ENCODE measurements around the gene FAM184B. TPM values are rescaled to one million over a fixed set of nuclear protein-coding genes. Genes with fewer than 3 reads are reported as not detected.

Gene FAM184B
- total RNA-seq, 1 experiment from 2014 or later: 0.47 TPM

DNA sequence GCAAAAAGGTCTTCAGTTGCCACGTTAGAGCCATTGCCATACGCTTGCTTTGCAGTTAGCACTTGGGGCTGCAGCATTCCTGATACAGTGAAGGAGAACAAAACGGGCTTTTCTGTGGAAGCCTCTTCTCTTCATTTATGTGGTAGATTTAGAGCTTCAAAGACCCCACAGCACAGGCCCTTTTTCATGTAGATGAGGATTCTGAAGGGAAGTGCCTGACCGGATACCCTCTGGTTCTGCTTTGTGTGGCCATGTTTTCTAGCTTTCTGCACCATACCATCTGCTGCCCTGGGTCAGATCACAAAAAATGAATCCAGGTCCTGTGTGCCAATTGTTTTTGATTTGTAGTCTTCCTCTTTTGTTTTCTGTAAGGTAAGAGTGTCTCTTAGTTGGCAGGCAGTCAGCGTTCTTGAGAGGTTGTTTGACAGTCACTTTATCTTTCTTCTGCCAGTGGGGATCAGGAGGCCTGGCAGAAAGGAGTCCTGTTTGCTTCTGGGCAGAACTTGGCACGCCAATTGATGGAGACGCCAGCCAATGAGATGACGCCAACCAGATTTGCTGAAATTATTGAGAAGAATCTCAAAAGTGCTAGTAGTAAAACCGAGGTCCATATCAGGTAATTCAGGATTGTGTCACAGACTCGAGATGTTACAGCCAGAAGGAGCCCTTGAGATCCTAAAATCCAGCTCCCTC is 196.8 kb downstream of the FAM184B start:
- ChIA-PET CTCF (no interaction called here), POLR2A (ENCODE audit: unreplicated experiment) (no interaction called here)
- no peaks in the 10 kb centered on the region for H3K9me3 ChIP-seq (ENCODE audit: low read length)
- H3K9ac ChIP-seq (ENCODE audit: low read length): no peak overlapping the region
- ATAC-seq (no peak), DNase-seq (no peak)
- no peak overlapping the region for H3K4me3 ChIP-seq (ENCODE audit: low read length)
- no peaks in the 10 kb centered on the region for H3K79me2 ChIP-seq (ENCODE audit: low read length)
- no peak overlapping the region for H3K4me2 ChIP-seq (ENCODE audit: low read length)
- H3K27me3 ChIP-seq (ENCODE audit: low read length): no peaks in the 10 kb centered on the region
- no peak for TF ChIP-seq EZH2 (IDR thresholded peaks at IDR 0.05; ENCODE audit: low read length, unreplicated experiment)
- TF ChIP-seq, protein P1, sequence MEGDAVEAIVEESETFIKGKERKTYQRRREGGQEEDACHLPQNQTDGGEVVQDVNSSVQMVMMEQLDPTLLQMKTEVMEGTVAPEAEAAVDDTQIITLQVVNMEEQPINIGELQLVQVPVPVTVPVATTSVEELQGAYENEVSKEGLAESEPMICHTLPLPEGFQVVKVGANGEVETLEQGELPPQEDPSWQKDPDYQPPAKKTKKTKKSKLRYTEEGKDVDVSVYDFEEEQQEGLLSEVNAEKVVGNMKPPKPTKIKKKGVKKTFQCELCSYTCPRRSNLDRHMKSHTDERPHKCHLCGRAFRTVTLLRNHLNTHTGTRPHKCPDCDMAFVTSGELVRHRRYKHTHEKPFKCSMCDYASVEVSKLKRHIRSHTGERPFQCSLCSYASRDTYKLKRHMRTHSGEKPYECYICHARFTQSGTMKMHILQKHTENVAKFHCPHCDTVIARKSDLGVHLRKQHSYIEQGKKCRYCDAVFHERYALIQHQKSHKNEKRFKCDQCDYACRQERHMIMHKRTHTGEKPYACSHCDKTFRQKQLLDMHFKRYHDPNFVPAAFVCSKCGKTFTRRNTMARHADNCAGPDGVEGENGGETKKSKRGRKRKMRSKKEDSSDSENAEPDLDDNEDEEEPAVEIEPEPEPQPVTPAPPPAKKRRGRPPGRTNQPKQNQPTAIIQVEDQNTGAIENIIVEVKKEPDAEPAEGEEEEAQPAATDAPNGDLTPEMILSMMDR (conservative IDR thresholded peaks at IDR 0.05; ENCODE audit: low read depth, low read length): no peak
- no peak for TF ChIP-seq EZH2phosphoT487 (IDR thresholded peaks at IDR 0.05; ENCODE audit: borderline replicate concordance, low read length)
- no peaks in the 10 kb centered on the region for H3K9me2 ChIP-seq (replicated peaks; ENCODE audit: low read length)
- intact Hi-C loops (cut with micrococcal nuclease): no loop called here
- no peaks in the 10 kb centered on the region for H4K20me1 ChIP-seq (ENCODE audit: low read length)
- peaks cover 12% of the 10 kb centered on the region for H3K36me3 ChIP-seq (ENCODE audit: low read depth, low read length)
- no peaks in the 10 kb centered on the region for H3K4me1 ChIP-seq (ENCODE audit: insufficient read depth, low read length)
- no peak overlapping the region for H2AFZ ChIP-seq (ENCODE audit: low read length)
- no peak overlapping the region for H3K27ac ChIP-seq (ENCODE audit: low read length)
- no TSS peak for BruUV-seq (replicated peaks)
- H3F3A ChIP-seq (ENCODE audit: low read length, unreplicated experiment): no peaks in the 10 kb centered on the region

DNA sequence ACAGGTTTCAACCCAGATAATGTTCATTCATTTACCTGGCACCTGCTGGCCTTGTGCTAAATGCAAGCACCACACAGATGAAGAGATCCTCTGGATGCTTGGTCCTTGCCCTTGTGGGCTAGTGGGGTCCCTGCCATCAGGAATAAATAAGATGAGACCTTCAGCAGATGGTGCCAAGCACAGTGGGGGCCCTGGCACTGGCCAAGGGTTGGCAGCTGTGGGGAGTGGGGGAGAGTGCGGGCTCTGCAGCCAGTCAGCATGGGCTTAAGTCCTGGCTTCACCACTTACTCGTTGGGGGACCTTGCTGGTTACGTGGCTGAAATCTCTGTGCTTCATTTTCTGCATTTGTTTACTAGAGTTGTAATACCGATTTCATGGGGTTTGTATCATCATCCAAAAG is 197.5 kb downstream of the FAM184B start:
- no peak overlapping the region for H2AFZ ChIP-seq (ENCODE audit: low read length)
- no peaks in the 10 kb centered on the region for H4K20me1 ChIP-seq (ENCODE audit: low read length)
- intact Hi-C loops (cut with micrococcal nuclease): no loop called here
- no peaks in the 10 kb centered on the region for H3F3A ChIP-seq (ENCODE audit: low read length, unreplicated experiment)
- H3K36me3 ChIP-seq (ENCODE audit: low read depth, low read length): peaks cover 12% of the 10 kb centered on the region
- no peak overlapping the region for H3K4me2 ChIP-seq (ENCODE audit: low read length)
- ATAC-seq (no peak), DNase-seq (no peak)
- peaks cover 2% of the 10 kb centered on the region; the same call in 1 of the 2 replicates for H3K4me1 ChIP-seq (ENCODE audit: insufficient read depth, low read length)
- H3K79me2 ChIP-seq (ENCODE audit: low read length): peaks cover 7% of the 10 kb centered on the region
- BruUV-seq (replicated peaks): no TSS peak
- CTCF ChIA-PET: no interaction called here
- H3K27me3 ChIP-seq (ENCODE audit: low read length): no peaks in the 10 kb centered on the region
- H3K27ac ChIP-seq (ENCODE audit: low read length): no peak overlapping the region
- no peaks in the 10 kb centered on the region for H3K9me3 ChIP-seq (ENCODE audit: low read length)
- H3K4me3 ChIP-seq (ENCODE audit: low read length): no peak overlapping the region
- H3K9ac ChIP-seq (ENCODE audit: low read length): no peak overlapping the region
- TF ChIP-seq, protein P1 (conservative IDR thresholded peaks at IDR 0.05; ENCODE audit: low read depth, low read length): no peak
- TF ChIP-seq EZH2 (IDR thresholded peaks at IDR 0.05; ENCODE audit: low read length, unreplicated experiment): no peak
- TF ChIP-seq EZH2phosphoT487 (IDR thresholded peaks at IDR 0.05; ENCODE audit: borderline replicate concordance, low read length): no peak
- H3K9me2 ChIP-seq (replicated peaks; ENCODE audit: low read length): no peaks in the 10 kb centered on the region
- POLR2A ChIA-PET (ENCODE audit: unreplicated experiment): no interaction called here

DNA sequence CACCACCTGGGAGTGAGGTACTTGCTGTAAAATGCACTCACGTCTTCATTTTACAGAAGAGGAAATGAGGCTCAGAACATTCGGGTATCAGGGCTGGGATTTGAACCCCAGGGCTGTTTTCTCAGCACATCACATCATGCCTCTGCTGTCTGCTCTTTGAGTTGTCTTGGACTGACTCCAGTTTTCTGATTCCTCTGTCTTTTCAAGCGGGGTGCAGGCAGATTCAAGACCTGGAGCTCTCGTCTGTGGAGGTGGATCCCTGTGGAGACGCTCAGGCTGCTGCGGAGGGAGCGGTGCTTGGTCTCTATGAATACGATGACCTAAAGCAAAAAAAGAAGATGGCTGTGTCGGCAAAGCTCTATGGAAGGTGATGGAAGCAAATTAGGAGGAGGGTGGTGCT is 198.1 kb downstream of the FAM184B start:
- TF ChIP-seq EZH2 (IDR thresholded peaks at IDR 0.05; ENCODE audit: low read length, unreplicated experiment) (no peak), EZH2phosphoT487 (IDR thresholded peaks at IDR 0.05; ENCODE audit: borderline replicate concordance, low read length) (no peak)
- TF ChIP-seq, protein P1 (conservative IDR thresholded peaks at IDR 0.05; ENCODE audit: low read depth, low read length): no peak

More for the DNA sequence above, 198.1 kb downstream of the FAM184B start:
- Histone ChIP-seq H2AFZ (ENCODE audit: low read length) (no peak overlapping the region), H3F3A (ENCODE audit: low read length, unreplicated experiment) (no peaks in the 10 kb centered on the region), H3K79me2 (ENCODE audit: low read length) (peaks cover 14% of the 10 kb centered on the region), H3K4me1 (ENCODE audit: insufficient read depth, low read length) (peaks cover 8% of the 10 kb centered on the region), H3K27ac (ENCODE audit: low read length) (no peak overlapping the region), H3K4me3 (ENCODE audit: low read length) (no peak overlapping the region), H3K9me3 (ENCODE audit: low read length) (no peaks in the 10 kb centered on the region), H3K9me2 (replicated peaks; ENCODE audit: low read length) (no peaks in the 10 kb centered on the region), H4K20me1 (ENCODE audit: low read length) (no peaks in the 10 kb centered on the region), H3K9ac (ENCODE audit: low read length) (no peak overlapping the region), H3K36me3 (ENCODE audit: low read depth, low read length) (peaks cover 12% of the 10 kb centered on the region), H3K4me2 (ENCODE audit: low read length) (no peak overlapping the region), H3K27me3 (ENCODE audit: low read length) (no peaks in the 10 kb centered on the region)
- ATAC-seq (no peak), DNase-seq (no peak)
- CTCF ChIA-PET: no interaction called here
- intact Hi-C loops (cut with micrococcal nuclease): no loop called here
- no TSS peak for BruUV-seq (replicated peaks)
- POLR2A ChIA-PET (ENCODE audit: unreplicated experiment): no interaction called here
